ENCODE measurements around the gene HS2ST1.

DNA sequence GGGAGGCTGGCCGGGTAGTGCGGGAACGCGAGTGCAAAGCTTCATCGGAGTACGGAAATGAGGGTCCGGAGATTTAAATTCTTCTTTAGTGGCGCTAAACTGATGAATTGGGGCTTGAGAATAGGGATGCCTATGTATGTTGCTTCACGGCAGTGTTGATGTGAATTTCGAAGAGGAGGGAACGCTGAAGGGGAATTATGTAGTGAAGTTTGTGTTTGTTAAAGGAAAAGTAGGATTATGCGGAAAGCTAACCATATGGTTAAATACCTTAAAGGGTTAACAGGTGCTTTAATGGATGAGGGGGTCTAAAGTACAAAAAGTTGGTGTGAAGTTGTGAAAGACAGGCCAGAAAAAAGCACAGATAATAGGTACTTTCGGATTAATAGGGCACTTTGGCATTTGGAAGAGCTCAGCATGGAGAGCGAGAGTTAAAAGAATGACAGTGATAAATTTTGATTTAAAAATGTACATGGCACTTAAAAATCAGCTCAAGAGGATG is 1.4 kb downstream of the HS2ST1 start:
- TF ChIP-seq, protein P1, sequence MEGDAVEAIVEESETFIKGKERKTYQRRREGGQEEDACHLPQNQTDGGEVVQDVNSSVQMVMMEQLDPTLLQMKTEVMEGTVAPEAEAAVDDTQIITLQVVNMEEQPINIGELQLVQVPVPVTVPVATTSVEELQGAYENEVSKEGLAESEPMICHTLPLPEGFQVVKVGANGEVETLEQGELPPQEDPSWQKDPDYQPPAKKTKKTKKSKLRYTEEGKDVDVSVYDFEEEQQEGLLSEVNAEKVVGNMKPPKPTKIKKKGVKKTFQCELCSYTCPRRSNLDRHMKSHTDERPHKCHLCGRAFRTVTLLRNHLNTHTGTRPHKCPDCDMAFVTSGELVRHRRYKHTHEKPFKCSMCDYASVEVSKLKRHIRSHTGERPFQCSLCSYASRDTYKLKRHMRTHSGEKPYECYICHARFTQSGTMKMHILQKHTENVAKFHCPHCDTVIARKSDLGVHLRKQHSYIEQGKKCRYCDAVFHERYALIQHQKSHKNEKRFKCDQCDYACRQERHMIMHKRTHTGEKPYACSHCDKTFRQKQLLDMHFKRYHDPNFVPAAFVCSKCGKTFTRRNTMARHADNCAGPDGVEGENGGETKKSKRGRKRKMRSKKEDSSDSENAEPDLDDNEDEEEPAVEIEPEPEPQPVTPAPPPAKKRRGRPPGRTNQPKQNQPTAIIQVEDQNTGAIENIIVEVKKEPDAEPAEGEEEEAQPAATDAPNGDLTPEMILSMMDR (IDR thresholded peaks at IDR 0.05): no peak
- TF ChIP-seq POLR2A (IDR thresholded peaks at IDR 0.05): no peak
